Lower leg skin (tissue), 3 donors: ENCODE measurements around the gene EPSTI1.

Source experiments
- CTCF ChIP-seq, 3 donors: fragments of 450-650 bp; IDR thresholded peaks; one replicate each; pipeline ENCODE4 v1.5.1; 2016; ENCODE audit warnings: antibody characterized with exemption in 3 of 3, mild to moderate bottlenecking in 3 of 3, moderate library complexity in 2 of 3
- POLR2A ChIP-seq, 2 donors: fragments of 450-650 bp; IDR thresholded peaks; one replicate each; pipeline ENCODE4 v1.6.1; 2016 to 2017; ENCODE audit warnings: antibody characterized with exemption in 2 of 2, mild to moderate bottlenecking in 1 of 2, moderate library complexity in 1 of 2

GRCh38 chr13:42860485-42860884 lies 131.6 kb downstream of the EPSTI1 start:
- no peak for TF ChIP-seq CTCF (IDR thresholded peaks at IDR 0.05)
- no peak for TF ChIP-seq POLR2A (IDR thresholded peaks at IDR 0.05)
